Calu3 (cell line): ENCODE data around the gene PTGES3L. TPM values are rescaled to one million over a fixed set of nuclear protein-coding genes. Genes with fewer than 3 reads are reported as not detected.

ENCODE experiments used
- BruUV-seq: library from RNA; stranded (reverse); fragments of 400-500 nt; replicated peaks from 2 replicates; lab custom pipeline; 2021; lab: Mats Ljungman, UMichigan
- CTCF ChIA-PET: fragments of 300-600 bp; sonication (Branson Sonifier 250); formaldehyde crosslinking; loops from one replicate; lab custom pipeline; 2022; ENCODE audit warnings: antibody characterized with exemption; lab: Charles Lee
- DNase-seq: peaks from one replicate; pipeline ENCODE4 v3.0.0; 2022
- H3K27ac Mint-ChIP-seq: one replicate; pipeline ENCODE4 v1.8.0; 2022; ENCODE audit warnings: mixed read lengths; ENCODE audit not compliant: unreplicated experiment
- H3K27me3 Mint-ChIP-seq: one replicate; pipeline ENCODE4 v1.8.0; 2022; ENCODE audit warnings: mixed read lengths; ENCODE audit not compliant: unreplicated experiment
- H3K36me3 Mint-ChIP-seq: one replicate; pipeline ENCODE4 v1.8.0; 2022; ENCODE audit warnings: mild to moderate bottlenecking, moderate library complexity, mixed read lengths; ENCODE audit not compliant: insufficient read depth, unreplicated experiment
- H3K4me1 Mint-ChIP-seq: one replicate; pipeline ENCODE4 v1.8.0; 2022; ENCODE audit warnings: mild to moderate bottlenecking, low read depth, mixed read lengths; ENCODE audit not compliant: unreplicated experiment
- H3K4me3 Mint-ChIP-seq: one replicate; pipeline ENCODE4 v1.8.0; 2022; ENCODE audit warnings: mild to moderate bottlenecking, low read depth, moderate library complexity, mixed read lengths; ENCODE audit not compliant: unreplicated experiment
- H3K9me3 Mint-ChIP-seq: one replicate; pipeline ENCODE4 v1.8.0; 2022; ENCODE audit warnings: low read depth, mixed read lengths; ENCODE audit not compliant: unreplicated experiment
- intact Hi-C: fragments of 100-400 bp; cut with micrococcal nuclease; formaldehyde crosslinking; loops from one replicate; pipeline ENCODE4 v1.10.0; 2022; ENCODE audit not compliant: unreplicated experiment
- total RNA-seq: library from RNA; stranded (reverse); gene quantifications from 2 replicates; pipeline ENCODE4 v1.2.3, GENCODE V29; 2022
- TF ChIP-seq, protein P1 (sequence below): fragments of 200-600 bp; IDR thresholded peaks from one replicate; pipeline ENCODE4 v1.8.0; 2022; ENCODE audit warnings: antibody characterized with exemption; ENCODE audit not compliant: unreplicated experiment

PTGES3L gene
- total RNA-seq, 1 experiment from 2014 or later: 2.1 TPM

- Mint-ChIP-seq H3K4me3 (peak within 1 kb of the TSS; percentile 97), H3K27ac (peak within 1 kb of the TSS; percentile 71), H3K4me1 (peaks cover 33% of the 10 kb centered on the region), H3K36me3 (peaks cover 68% of the 10 kb centered on the region), H3K27me3 (peaks cover 18% of the 10 kb centered on the region), H3K9me3 (no peaks in the 10 kb centered on the region)
- DNase-seq: peak; percentile 88
- TF ChIP-seq, protein P1, sequence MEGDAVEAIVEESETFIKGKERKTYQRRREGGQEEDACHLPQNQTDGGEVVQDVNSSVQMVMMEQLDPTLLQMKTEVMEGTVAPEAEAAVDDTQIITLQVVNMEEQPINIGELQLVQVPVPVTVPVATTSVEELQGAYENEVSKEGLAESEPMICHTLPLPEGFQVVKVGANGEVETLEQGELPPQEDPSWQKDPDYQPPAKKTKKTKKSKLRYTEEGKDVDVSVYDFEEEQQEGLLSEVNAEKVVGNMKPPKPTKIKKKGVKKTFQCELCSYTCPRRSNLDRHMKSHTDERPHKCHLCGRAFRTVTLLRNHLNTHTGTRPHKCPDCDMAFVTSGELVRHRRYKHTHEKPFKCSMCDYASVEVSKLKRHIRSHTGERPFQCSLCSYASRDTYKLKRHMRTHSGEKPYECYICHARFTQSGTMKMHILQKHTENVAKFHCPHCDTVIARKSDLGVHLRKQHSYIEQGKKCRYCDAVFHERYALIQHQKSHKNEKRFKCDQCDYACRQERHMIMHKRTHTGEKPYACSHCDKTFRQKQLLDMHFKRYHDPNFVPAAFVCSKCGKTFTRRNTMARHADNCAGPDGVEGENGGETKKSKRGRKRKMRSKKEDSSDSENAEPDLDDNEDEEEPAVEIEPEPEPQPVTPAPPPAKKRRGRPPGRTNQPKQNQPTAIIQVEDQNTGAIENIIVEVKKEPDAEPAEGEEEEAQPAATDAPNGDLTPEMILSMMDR: no peak
- BruUV-seq: no TSS peak
- CTCF ChIA-PET: interaction anchor here (0.7 to 2.4 kb wide), 6 partner anchors 11 to 1700 kb away, joined by 3 to 15 read pairs (median 5); partner anchors contain the start of genes IFI35 and RPL27
- intact Hi-C loops: loop anchor here (5.0 to 10.0 kb wide), 2 partner anchors 150 to 323 kb away; partner anchors contain the start of gene NBR1
These were observed 42.0 kb upstream of the PTGES3L start, which contains the start of gene VAT1 for GRCh38 chr17:43021741-43022512. Gene VAT1, minus strand, starts transcription at chr17:43022385. Its CDS starts 63 bp downstream, at chr17:43022322.

DNA sequence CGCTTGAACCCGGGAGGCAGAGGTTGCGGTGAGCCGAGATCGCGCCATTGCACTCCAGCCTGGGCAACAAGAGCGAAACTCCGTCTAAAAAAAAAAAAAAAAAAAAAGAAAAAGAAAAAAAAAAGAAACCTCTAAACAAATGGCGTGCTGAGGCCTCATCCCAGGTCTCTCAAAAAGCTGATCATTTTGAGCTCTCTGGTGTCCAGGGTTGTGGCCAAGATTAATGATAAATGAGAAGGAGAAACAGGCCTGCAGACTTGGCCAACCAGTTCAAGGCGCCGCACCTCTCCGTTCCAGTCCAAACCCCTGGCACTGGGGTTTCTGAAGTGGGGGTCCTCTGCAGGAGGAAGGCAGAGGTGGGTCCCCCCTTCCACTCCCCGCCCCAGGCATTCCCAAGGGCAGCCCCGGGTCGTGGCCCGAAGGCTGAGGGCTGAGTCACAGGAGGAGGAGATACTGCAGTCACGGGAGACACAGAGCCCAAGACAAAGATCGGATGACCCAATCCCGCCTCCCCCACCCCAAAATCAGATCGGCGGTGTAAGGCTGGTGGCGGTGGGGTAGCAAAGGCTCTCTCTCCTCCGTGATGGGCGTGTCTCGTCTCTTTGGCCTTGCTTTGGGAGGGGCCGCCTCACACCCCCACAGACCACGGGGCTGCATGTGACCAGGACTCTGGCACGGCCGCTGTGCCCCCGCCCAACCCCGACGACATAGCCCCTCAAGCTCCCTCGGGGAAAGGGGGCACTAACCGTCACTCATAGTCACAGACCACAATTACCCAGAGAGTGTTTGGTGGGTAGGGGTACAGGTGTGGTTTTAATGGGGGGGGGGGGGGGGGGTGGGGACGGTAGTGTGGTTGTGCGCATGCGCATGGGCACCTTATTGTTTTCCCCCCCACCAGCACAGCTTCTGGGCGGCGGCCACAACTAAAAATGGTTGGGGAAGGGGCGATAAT lies 41.2 kb upstream of the PTGES3L start:
- peak; percentile 76 for DNase-seq
- H3K27ac Mint-ChIP-seq: peak overlapping the region; percentile 71
- TF ChIP-seq, protein P1: no peak
- intact Hi-C loops: loop anchor here (5.0 to 10.0 kb wide), 2 partner anchors 151 to 324 kb away; partner anchors contain the start of gene NBR1
- H3K9me3 Mint-ChIP-seq: no peaks in the 10 kb centered on the region
- H3K4me3 Mint-ChIP-seq: peak overlapping the region; percentile 97
- peaks cover 33% of the 10 kb centered on the region for H3K4me1 Mint-ChIP-seq
- peaks cover 18% of the 10 kb centered on the region for H3K27me3 Mint-ChIP-seq
- peaks cover 76% of the 10 kb centered on the region for H3K36me3 Mint-ChIP-seq
- BruUV-seq: TSS peak; percentile 18
- CTCF ChIA-PET: interaction anchor here (0.5 to 2.4 kb wide), 10 partner anchors 10 to 172 kb away, joined by 3 to 15 read pairs (median 4); partner anchors contain the start of genes IFI35 and RPL27

GRCh38 chr17:43020030-43020621 lies 40.2 kb upstream of the PTGES3L start:
- Mint-ChIP-seq H3K9me3 (no peaks in the 10 kb centered on the region), H3K4me1 (peaks cover 33% of the 10 kb centered on the region), H3K4me3 (peak overlapping the region; percentile 97), H3K27me3 (peaks cover 14% of the 10 kb centered on the region), H3K36me3 (peaks cover 77% of the 10 kb centered on the region), H3K27ac (peak overlapping the region; percentile 71)
- CTCF ChIA-PET: interaction anchor here (0.6 to 2.4 kb wide), 4 partner anchors 9 to 108 kb away, joined by 3 to 15 read pairs (median 7); partner anchors contain the start of gene RPL27
- intact Hi-C loops: loop anchor here (5.0 to 10.0 kb wide), 2 partner anchors 152 to 325 kb away; partner anchors contain the start of gene NBR1
- TF ChIP-seq, protein P1: no peak
- no peak for DNase-seq
- BruUV-seq: no TSS peak
